H9 (cell line): ENCODE measurements around the gene ZNF407. TPM values are rescaled to one million over a fixed set of nuclear protein-coding genes. Genes with fewer than 3 reads are reported as not detected.

Experiments
- DNase-seq: peaks from one replicate; pipeline ENCODE4 v3.0.0-alpha.2; 2017
- H2AFZ ChIP-seq: one replicate; pipeline ENCODE4 v1.6.1; 2013; ENCODE audit warnings: mild to moderate bottlenecking, low read length, control low read depth, moderate library complexity
- H2AK5ac ChIP-seq: 2 replicates; pipeline ENCODE4 v1.6.1; 2013; ENCODE audit warnings: low read length, control low read depth, mixed read lengths; ENCODE audit not compliant: insufficient read length
- H2BK120ac ChIP-seq: one replicate; pipeline ENCODE4 v1.6.1; 2013; ENCODE audit warnings: low read depth, mild to moderate bottlenecking, low read length, control low read depth, inconsistent platforms; ENCODE audit not compliant: poor library complexity, severe bottlenecking
- H2BK12ac ChIP-seq: 2 replicates; pipeline ENCODE4 v1.6.1; 2013; ENCODE audit warnings: low read length, control low read depth, mixed read lengths, low read depth; ENCODE audit not compliant: insufficient read length
- H2BK15ac ChIP-seq: 2 replicates; pipeline ENCODE4 v1.6.1; 2013; ENCODE audit warnings: low read depth, low read length, control low read depth
- H2BK20ac ChIP-seq: one replicate; pipeline ENCODE4 v1.6.1; 2013; ENCODE audit warnings: low read depth, mild to moderate bottlenecking, low read length, control low read depth, inconsistent platforms; ENCODE audit not compliant: poor library complexity, severe bottlenecking
- H2BK5ac ChIP-seq: 2 replicates; pipeline ENCODE4 v1.6.1; 2013; ENCODE audit warnings: low read length, control low read depth, mixed read lengths; ENCODE audit not compliant: insufficient read length
- H3K14ac ChIP-seq: 2 replicates; pipeline ENCODE4 v1.6.1; 2013; ENCODE audit warnings: low read length, control low read depth; ENCODE audit not compliant: insufficient read depth
- H3K18ac ChIP-seq: 2 replicates; pipeline ENCODE4 v1.6.1; 2013; ENCODE audit warnings: low read depth, mild to moderate bottlenecking, mixed read lengths, low read length, control low read depth; ENCODE audit not compliant: insufficient read length
- H3K23ac ChIP-seq: 2 replicates; pipeline ENCODE4 v1.6.1; 2013; ENCODE audit warnings: low read length, control low read depth, mixed read lengths, low read depth; ENCODE audit not compliant: insufficient read length
- H3K23me2 ChIP-seq: 2 replicates; pipeline ENCODE4 v1.6.1; 2013; ENCODE audit warnings: low read depth, mild to moderate bottlenecking, mixed read lengths, low read length, control low read depth; ENCODE audit not compliant: insufficient read length, poor library complexity, severe bottlenecking
- H3K27ac ChIP-seq: 2 replicates; pipeline ENCODE4 v1.5.1; 2013; ENCODE audit warnings: low read length, control low read depth, mixed read lengths, low read depth; ENCODE audit not compliant: insufficient read length
- H3K27me3 ChIP-seq: 2 replicates; pipeline ENCODE4 v1.6.1; 2013; ENCODE audit warnings: low read length, control low read depth, inconsistent platforms; ENCODE audit not compliant: insufficient read depth
- H3K4ac ChIP-seq: 2 replicates; pipeline ENCODE4 v1.6.1; 2013; ENCODE audit warnings: low read depth, mild to moderate bottlenecking, control low read depth, inconsistent platforms, low read length, moderate library complexity
- H3K4me1 ChIP-seq: 2 replicates; pipeline ENCODE4 v1.6.1; 2013; ENCODE audit warnings: low read length, control low read depth, inconsistent platforms; ENCODE audit not compliant: insufficient read depth
- H3K4me2 ChIP-seq: 2 replicates; pipeline ENCODE4 v1.6.1; 2013; ENCODE audit warnings: low read length, control low read depth, mixed read lengths; ENCODE audit not compliant: insufficient read length, insufficient read depth
- H3K56ac ChIP-seq: 2 replicates; pipeline ENCODE4 v1.6.1; 2013; ENCODE audit warnings: low read depth, mild to moderate bottlenecking, mixed read lengths, low read length, control low read depth; ENCODE audit not compliant: insufficient read length
- H3K79me1 ChIP-seq: 2 replicates; pipeline ENCODE4 v1.6.1; 2013; ENCODE audit warnings: low read depth, mild to moderate bottlenecking, moderate library complexity, low read length, control low read depth, inconsistent platforms; ENCODE audit not compliant: insufficient read depth, poor library complexity, severe bottlenecking
- H3K79me2 ChIP-seq: 2 replicates; pipeline ENCODE4 v1.6.1; 2013; ENCODE audit warnings: low read length, control low read depth, inconsistent platforms; ENCODE audit not compliant: insufficient read depth
- H3K9ac ChIP-seq: 2 replicates; pipeline ENCODE4 v1.6.1; 2013; ENCODE audit warnings: low read length, control low read depth, mixed read lengths; ENCODE audit not compliant: insufficient read length; ENCODE audit errors: extremely low read depth
- H3K9me3 ChIP-seq: one replicate; pipeline ENCODE4 v1.6.1; 2013; ENCODE audit warnings: low read depth, low read length, inconsistent platforms; ENCODE audit not compliant: control insufficient read depth
- H3T11ph ChIP-seq: one replicate; pipeline ENCODE4 v1.6.1; 2013; ENCODE audit warnings: mild to moderate bottlenecking, low read length, control low read depth, inconsistent platforms
- H4K20me1 ChIP-seq: one replicate; pipeline ENCODE4 v1.6.1; 2013; ENCODE audit not compliant: control insufficient read depth, insufficient read length, insufficient read depth
- H4K5ac ChIP-seq: 2 replicates; pipeline ENCODE4 v1.6.1; 2013; ENCODE audit warnings: low read depth, mild to moderate bottlenecking, mixed read lengths, low read length, control low read depth; ENCODE audit not compliant: insufficient read length
- H4K8ac ChIP-seq: replicated peaks from 2 replicates; pipeline ENCODE4 v1.6.1; 2013; ENCODE audit warnings: low read length, control low read depth, mixed read lengths, low read depth; ENCODE audit not compliant: insufficient read length
- H4K91ac ChIP-seq: 2 replicates; pipeline ENCODE4 v1.6.1; 2013; ENCODE audit warnings: low read depth, mild to moderate bottlenecking, moderate library complexity, mixed read lengths, low read length, control low read depth; ENCODE audit not compliant: insufficient read length
- H3K27ac Mint-ChIP-seq, 3 experiments: 2 replicates in 2 of 3; 3 replicates in 1 of 3; pipeline ENCODE4 v1.8.0; 2020 to 2021; ENCODE audit warnings: mixed read lengths in 3 of 3, mild to moderate bottlenecking in 1 of 3, moderate library complexity in 1 of 3
- H3K27me3 Mint-ChIP-seq: 2 replicates; pipeline ENCODE4 v1.8.0; 2021; ENCODE audit warnings: low read depth, mild to moderate bottlenecking, moderate library complexity, mixed read lengths
- H3K36me3 Mint-ChIP-seq, 3 experiments: 2 replicates in 2 of 3; 3 replicates in 1 of 3; pipeline ENCODE4 v1.8.0; 2020 to 2021; ENCODE audit warnings: low read depth in 3 of 3, mixed read lengths in 3 of 3; ENCODE audit not compliant: insufficient read depth in 1 of 3
- H3K4me1 Mint-ChIP-seq, 2 experiments: 2 replicates each; pipeline ENCODE4 v1.8.0; 2020; ENCODE audit warnings: mixed read lengths in 2 of 2
- H3K4me3 Mint-ChIP-seq, 2 experiments: 2 replicates in 1 of 2; 3 replicates in 1 of 2; pipeline ENCODE4 v1.8.0; 2020 to 2021; ENCODE audit warnings: mild to moderate bottlenecking in 2 of 2, mixed read lengths in 2 of 2, moderate library complexity in 1 of 2
- H3K9me3 Mint-ChIP-seq, 2 experiments: 2 replicates in 1 of 2; 3 replicates in 1 of 2; pipeline ENCODE4 v1.8.0; 2020; ENCODE audit warnings: mild to moderate bottlenecking in 2 of 2, mixed read lengths in 2 of 2, moderate library complexity in 1 of 2
- CTCF ChIP-seq: fragments of 200-600 bp; sonication (generic); conservative IDR thresholded peaks from 3 replicates; pipeline ENCODE4 v1.8.0; 2021; ENCODE audit warnings: antibody characterized with exemption, mild to moderate bottlenecking
- WGBS: extraction: QIAGEN DNeasy Blood & Tissue Kit; methylation state at CpG from one replicate; pipeline ENCODE4 v1.1.7; 2013; ENCODE audit warnings: missing lambda C conversion rate, low lambda C conversion rate, mixed read lengths; ENCODE audit not compliant: insufficient read length; ENCODE audit errors: extremely low coverage; 5-methylcytosine and 5-hydroxymethylcytosine counted together
- total RNA-seq: library from RNA; stranded (reverse); gene quantifications from 2 replicates; pipeline ENCODE4 v1.2.1, GENCODE V29; 2021

ZNF407 gene
- total RNA-seq, 1 experiment from 2014 or later = 8.7 TPM

DNA sequence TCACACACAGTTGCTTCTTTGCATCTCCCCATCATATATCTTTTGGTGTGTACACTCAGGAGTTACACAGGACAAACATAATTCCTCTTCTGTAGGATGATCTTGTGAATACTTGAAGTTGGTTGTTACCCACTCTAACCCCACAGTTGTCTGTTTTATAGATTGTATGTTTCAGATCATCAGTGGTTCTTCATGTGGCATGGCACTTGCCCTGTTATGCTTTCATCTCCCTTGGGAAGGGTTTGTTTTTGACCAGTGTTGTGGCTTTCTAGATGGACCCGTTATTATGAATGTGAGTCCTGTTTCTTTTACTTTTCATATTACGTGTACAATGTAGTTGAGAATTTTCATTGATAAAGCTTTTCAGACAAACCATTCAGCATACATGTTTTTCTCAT lies 82.0 kb downstream of the ZNF407 start:
- Histone ChIP-seq H3K4me1 (no peaks in the 10 kb centered on the region), H4K8ac (no peak overlapping the region), H3K27me3 (no peaks in the 10 kb centered on the region), H3K18ac (no peak overlapping the region), H3K27ac (no peak overlapping the region), H3K14ac (no peak overlapping the region), H2BK12ac (no peak overlapping the region), H2BK15ac (no peak overlapping the region), H3T11ph (no peak overlapping the region), H2AFZ (no peak overlapping the region), H3K23me2 (no peaks in the 10 kb centered on the region), H3K9ac (no peak overlapping the region), H3K4me2 (no peak overlapping the region), H3K79me2 (no peaks in the 10 kb centered on the region), H4K91ac (no peak overlapping the region), H2BK20ac (no peak overlapping the region), H2BK120ac (no peak overlapping the region), H2BK5ac (no peak overlapping the region), H3K4ac (no peak overlapping the region), H3K9me3 (no peaks in the 10 kb centered on the region), H3K23ac (no peak overlapping the region), H3K79me1 (no peaks in the 10 kb centered on the region), H4K20me1 (no peaks in the 10 kb centered on the region), H3K56ac (no peak overlapping the region), H2AK5ac (no peak overlapping the region), H4K5ac (no peak overlapping the region)
- Mint-ChIP-seq H3K36me3 (peaks cover 12 to 24% (median 15%) of the 10 kb centered on the region in 3 experiments), H3K27ac (no peak overlapping the region), H3K4me3 (no peak overlapping the region), H3K4me1 (no peaks in the 10 kb centered on the region), H3K9me3 (peaks cover 19 to 21% of the 10 kb centered on the region in 2 experiments), H3K27me3 (no peaks in the 10 kb centered on the region)
- WGBS = no CpG with 5 or more reads among the region's 2 CpGs
- no peak for TF ChIP-seq CTCF
- DNase-seq = no peak
